Skeletal muscle cell (primary cell): ENCODE measurements around the gene IGF1R.
A peak's percentile ranks its signal among the peaks of the same experiment; 100 is the strongest.

Experiments used
- DNase-seq: peaks from one replicate; pipeline ENCODE4 v3.0.0-alpha.2; 2010; ENCODE audit warnings: low read depth
- H3K4me3 ChIP-seq: 2 replicates; pipeline ENCODE4 v1.5.1; 2011; ENCODE audit warnings: low read depth, mild to moderate bottlenecking, control low read depth, low read length, moderate library complexity

Gene IGF1R

DNA sequence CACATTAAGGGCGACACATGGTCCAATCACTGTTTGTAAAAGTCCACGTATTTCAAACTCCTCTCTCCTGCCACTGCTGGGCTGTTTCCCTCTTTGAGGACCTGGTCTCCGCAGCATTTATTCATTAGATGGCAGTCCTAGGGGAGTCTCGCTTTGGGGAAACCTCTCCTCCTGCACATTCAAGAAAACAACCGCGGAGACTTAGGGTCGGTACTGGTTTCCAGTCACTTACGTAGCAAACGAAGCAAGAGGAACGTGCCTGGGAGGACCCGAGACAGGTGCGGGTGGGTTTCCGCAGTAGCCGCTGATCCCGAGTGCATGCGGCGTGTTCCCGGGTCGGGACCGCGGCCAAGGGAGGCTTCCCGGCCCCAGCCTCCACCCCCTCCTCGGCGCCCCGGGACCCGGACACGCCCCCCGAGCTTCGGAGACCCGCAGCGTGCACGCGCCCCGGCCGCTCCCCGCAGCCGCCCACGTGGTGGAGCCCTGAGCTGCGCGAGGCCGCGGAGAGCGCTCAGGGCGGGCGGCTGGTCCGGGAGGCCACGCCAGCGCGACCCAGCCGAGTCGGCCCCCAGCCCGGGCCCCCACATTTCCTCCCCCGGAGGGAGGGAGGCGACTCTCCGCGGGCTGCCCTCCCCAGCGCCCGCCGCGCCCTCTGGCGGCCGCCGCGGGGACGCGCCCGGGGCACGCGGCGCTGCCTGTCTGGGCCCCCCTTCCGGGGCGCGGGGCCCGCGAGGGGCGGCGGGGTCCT, 1.1 kb upstream of the IGF1R start:
- H3K4me3 ChIP-seq, result peak overlapping the region; percentile 87
- DNase-seq, result no peak

DNA sequence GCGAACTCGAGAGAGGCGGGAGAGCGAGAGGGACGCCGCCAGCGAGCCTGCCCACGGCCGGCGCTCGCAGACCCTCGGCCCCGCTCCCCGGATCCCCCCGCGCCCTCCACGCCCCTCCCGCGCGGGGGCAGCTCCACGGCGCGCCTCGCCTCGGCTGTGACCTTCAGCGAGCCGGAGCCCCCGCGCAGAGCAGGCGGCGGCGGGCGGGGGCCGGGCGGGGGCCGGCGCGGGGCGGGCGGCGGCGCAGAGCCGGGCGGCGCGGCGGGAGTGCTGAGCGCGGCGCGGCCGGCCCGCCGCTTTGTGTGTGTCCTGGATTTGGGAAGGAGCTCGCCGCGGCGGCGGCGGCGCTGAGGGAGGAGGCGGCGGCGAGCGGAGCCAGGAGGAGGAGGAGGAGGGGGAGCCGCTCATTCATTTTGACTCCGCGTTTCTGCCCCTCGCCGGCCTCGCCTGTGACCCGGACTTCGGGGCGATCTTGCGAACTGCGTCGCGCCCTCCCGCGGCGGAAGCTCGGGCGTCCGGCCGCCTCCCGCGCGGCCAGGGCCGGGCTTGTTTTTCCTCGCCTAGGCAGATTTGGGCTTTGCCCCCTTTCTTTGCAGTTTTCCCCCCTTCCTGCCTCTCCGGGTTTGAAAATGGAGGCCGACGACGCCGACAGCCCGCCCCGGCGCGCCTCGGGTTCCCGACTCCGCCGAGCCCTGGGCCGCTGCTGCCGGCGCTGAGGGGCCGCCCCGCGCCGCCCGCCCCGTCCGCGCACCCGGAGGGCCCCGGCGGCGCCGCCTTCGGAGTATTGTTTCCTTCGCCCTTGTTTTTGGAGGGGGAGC, 524 bp downstream of the IGF1R start:
- no peak for DNase-seq
- H3K4me3 ChIP-seq, result peak overlapping the region; percentile 89

DNA sequence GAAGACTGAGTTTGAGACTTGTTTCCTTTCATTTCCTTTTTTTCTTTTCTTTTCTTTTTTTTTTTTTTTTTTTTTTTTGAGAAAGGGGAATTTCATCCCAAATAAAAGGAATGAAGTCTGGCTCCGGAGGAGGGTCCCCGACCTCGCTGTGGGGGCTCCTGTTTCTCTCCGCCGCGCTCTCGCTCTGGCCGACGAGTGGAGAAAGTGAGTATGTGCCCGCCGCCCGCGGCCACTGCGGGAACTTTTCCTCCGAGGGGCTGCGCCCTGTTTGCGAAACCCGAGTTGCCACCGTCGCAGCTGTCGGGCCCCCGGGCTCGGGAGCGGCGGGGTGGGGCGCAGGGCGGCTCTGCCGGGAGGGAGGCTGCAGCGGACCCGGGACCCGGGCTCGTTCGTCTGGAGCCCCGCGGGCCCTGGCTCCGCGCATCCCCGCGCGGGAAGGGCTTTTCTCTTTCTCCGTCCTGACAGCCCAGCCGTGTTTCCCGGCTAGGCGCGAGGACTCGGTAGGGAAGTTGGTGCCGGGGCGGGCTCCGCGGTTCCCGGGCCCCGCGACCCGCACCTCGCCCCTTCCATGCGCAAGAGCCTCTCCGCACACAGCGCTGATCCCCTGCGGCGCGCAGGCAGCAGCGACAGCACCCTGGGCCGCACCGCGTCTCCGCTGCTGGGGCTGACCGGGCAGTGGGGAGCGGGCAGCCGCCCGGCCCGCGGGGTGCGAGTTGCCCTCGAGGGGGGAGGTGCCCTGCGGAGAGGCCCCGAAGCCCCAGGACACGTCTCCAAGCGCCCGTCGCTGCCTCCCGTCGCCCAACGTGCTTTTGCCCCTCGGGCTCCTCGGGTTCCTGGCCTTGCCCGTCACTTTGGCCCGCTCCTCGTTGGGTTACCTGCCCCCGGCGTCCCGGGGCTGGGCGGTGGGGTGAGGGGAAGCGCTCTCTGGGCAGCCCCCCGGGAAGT, 1.4 kb downstream of the IGF1R start:
- peak overlapping the region; percentile 89 for H3K4me3 ChIP-seq
- no peak for DNase-seq

DNA sequence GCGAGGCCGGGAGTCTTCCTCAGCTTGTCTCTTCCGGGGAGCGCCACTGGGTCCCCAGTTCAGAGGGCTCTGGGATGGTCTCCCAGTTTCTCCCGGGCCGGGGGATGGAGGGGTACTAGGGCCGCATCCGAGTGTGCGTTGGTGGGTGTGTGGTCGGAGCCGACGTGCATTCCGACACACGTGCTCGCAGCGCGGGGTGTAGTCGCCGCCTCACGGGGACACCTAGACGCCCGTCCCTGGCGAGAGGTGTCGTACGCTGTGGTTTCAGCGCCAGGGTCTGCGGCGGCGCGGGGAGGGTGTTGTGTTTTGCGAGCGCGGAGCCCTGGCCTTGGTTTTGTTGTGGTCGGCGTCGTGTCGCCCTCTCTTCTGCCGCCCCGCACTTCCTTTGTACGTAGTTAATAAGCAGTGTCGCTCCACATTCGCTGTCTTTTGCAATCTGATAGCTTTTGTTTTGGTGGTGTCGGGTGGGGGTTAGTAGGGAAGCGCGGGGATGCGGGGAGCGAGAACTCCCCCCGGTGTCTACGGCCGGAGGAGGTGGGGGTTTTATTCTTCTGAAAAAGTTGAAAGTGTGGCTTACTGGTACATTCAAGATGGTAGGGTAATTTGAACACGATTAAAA, 2.2 kb downstream of the IGF1R start:
- DNase-seq, result no peak
- peak overlapping the region; percentile 89 for H3K4me3 ChIP-seq

DNA sequence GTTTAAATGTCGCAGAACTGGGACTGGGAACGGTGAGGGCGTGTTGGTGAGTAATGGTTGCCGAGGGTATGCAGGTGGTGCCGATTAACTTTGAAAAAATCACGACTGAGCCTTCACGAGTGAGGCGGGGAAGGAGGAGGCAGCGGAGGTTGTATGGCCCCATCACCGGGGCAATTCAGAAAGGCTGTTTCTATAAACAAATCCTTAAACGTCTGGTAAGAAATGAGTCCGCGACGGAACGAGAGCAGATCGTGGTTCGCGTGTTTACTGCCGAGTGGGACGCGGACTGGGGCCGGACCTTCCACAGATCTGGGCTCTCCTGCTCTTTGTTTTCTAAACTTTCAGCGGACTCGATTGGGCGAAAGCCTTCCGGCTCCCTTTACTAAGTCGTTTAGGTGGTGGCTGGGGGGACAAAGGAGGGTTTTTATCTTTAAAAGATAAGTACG, 2.7 kb downstream of the IGF1R start:
- peak overlapping the region; percentile 89 for H3K4me3 ChIP-seq
- DNase-seq, result no peak

DNA sequence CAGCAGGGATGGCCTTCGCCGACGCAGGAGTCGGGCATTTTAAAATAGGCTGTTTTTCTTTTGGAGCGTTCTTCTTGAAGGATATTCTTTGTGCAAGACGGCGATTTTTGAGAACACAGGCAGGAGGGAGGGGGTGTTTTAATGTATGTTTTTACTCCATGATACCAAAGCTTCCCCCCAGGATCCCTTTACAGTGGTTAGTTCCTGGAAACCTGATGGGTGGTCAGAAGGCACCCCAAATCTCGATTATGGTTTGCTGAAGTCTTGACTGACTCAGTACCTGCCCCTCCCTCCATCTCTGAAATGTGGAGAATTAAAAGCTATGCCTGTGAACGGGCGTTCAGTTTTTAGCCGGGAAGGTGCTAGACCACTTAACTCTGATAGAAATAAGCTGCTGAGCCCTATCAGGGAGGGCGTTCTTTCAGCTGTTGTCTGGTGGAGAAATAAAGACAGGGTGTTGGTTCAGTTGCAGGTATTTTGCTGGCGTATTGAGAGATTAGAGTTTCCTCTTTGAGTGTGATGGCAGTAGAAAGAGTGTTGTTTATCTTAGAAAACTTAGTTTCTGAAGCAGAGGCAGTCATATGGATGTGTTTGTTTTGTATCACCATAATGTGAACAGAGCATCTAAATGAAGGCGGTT, 3.4 kb downstream of the IGF1R start:
- no peak for DNase-seq
- H3K4me3 ChIP-seq, result peak overlapping the region; percentile 89

GRCh38 chr15:98653686-98654085, 5.3 kb downstream of the IGF1R start:
- DNase-seq, result no peak

GRCh38 chr15:98654790-98655360, 6.5 kb downstream of the IGF1R start:
- no peak overlapping the region for H3K4me3 ChIP-seq
- DNase-seq, result no peak

More at GRCh38 chr15:98653686-98654085, 5.3 kb downstream of the IGF1R start:
- no peak overlapping the region for H3K4me3 ChIP-seq

DNA sequence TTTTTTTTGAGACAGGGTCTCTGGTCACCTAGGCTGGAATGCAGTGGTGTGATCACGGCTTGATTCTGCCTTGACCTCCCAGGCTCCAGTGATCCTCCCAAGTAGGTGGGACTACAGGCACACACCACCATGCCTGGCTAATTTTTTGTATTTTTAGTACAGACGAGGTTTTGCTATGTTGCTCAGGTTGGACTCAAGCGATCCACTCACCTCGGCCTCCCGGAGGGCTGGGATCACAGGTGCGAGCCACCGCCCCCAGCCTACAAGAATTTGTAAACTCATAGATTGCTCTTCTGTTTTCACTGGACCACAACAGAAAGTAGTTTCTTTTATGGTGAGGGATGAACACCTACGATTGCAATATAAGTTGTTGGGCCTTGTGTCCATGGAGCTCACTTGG, 7.4 kb downstream of the IGF1R start:
- DNase-seq, result no peak
- no peak overlapping the region for H3K4me3 ChIP-seq

GRCh38 chr15:98657721-98658120, 9.4 kb downstream of the IGF1R start:
- H3K4me3 ChIP-seq, result no peak overlapping the region
- no peak for DNase-seq

DNA sequence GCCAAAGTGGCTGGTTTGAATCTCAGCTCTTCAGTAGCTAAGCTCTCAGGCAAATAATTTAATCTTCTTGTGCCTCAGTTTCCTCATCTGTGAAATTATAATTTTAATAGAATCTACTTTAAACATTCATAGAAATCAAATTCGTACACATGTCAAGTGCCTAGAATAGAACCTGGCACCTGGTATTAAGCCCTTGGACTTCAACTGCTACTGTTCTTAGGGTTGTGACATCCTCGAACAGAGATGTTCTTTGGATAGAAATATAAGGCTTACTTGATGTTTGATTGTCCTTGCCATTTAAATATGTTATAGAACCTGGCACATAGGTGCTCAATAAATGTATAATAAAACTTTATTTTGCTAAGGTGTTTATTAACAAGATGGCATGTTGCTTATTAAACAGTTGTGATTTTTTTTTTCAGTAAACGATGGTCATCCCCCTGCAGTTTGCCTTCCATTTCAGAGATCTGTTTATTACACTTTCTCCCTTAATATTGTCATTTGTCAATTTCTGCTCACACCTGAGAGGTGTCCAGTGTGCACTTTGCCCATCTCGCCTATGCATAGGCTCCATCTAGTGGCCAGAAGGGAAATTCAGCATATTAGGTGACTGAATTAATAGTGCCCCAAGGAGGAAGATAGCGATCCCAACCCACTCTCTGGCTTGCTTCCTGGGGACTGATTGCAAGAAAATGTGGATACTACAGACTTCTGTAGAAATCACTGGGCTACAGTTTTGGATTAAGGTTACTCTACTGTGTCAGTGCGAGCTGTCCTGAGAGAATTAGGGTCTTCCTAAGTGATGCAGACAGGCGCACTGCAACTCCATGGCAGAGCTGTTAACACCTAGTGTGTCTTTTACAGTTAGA, 10.7 kb downstream of the IGF1R start:
- DNase-seq, result no peak

DNA sequence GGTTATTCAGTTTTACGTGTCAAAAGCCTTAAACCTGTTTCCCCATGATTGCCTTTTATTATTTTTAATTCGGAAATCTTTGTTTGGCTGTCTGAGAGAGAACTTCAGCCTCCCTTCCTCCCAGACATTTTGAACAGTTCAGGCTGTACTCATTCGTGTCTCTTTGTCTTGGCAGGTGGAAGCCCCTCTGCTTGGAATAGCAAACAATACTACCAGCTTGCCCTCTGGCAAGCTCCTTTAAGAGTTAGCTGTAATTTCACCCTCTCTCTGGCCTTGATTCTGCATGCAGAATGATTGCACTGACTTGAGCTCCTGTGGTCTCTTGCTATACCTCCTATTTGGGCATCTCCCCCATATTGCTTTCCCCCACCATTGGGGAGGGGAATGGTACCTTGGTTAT, 11.7 kb downstream of the IGF1R start:
- no peak for DNase-seq
- no peak overlapping the region for H3K4me3 ChIP-seq

More for the DNA sequence above, 10.7 kb downstream of the IGF1R start:
- H3K4me3 ChIP-seq, result no peak overlapping the region

GRCh38 chr15:98663045-98663444, 14.7 kb downstream of the IGF1R start:
- no peak for DNase-seq
- no peak overlapping the region for H3K4me3 ChIP-seq

GRCh38 chr15:98663606-98664005, 15.3 kb downstream of the IGF1R start:
- DNase-seq, result no peak
- no peak overlapping the region for H3K4me3 ChIP-seq

GRCh38 chr15:98666441-98666840, 18.1 kb downstream of the IGF1R start:
- DNase-seq, result no peak
- H3K4me3 ChIP-seq, result no peak overlapping the region

GRCh38 chr15:98666841-98667240, 18.5 kb downstream of the IGF1R start:
- DNase-seq, result no peak
- no peak overlapping the region for H3K4me3 ChIP-seq

DNA sequence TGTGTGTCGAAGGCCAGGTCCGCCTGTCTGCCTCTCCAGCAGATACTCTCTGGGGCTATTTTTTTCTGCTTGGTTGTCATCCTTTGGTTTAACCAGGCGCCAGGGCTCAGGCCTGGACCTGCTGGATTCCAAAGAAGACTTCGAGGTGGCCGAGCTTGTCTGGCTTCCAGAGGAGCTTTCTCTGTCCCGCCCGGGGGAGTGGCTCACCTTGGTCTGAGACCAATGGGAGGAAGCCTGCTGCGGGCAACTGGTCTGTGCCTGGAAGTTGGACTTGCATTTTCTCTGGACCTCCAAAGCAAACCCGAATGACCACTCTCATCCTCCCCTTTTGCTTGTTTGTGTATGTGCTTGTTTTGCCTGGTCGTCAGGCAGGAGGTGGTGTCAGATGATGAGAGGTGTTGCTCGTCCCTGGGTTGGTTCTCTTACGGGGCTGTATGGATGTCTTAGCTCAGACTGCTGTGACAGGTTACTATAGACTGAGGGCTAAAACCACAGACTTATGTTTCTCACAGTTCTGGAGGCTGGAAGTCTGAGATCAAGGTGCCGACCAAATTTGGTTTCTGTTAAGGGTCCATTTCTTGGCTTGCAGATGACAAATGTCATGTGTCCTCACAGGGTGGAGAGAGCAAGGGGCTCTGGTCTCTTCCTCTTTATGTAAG, 19.3 kb downstream of the IGF1R start:
- DNase-seq, result no peak
- H3K4me3 ChIP-seq, result no peak overlapping the region
